ENCODE measurements around the gene SLC4A11.

Gene SLC4A11

GRCh38 chr20:3239867-3240775 is 1.1 kb upstream of the SLC4A11 start:
- H3K4me3 ChIP-seq (ENCODE audit: low read depth, low read length) = peak overlapping the region; percentile 69
- no peak for TF ChIP-seq CTCF (IDR thresholded peaks at IDR 0.05; ENCODE audit: low read depth, low read length)

GRCh38 chr20:3238616-3239025 is 369 bp downstream of the SLC4A11 start:
- TF ChIP-seq CTCF (IDR thresholded peaks at IDR 0.05; ENCODE audit: low read depth, low read length) = no peak
- peak overlapping the region; percentile 69 for H3K4me3 ChIP-seq (ENCODE audit: low read depth, low read length)

GRCh38 chr20:3237958-3238615 is 903 bp downstream of the SLC4A11 start:
- TF ChIP-seq CTCF (IDR thresholded peaks at IDR 0.05; ENCODE audit: low read depth, low read length) = no peak
- H3K4me3 ChIP-seq (ENCODE audit: low read depth, low read length) = peak overlapping the region; percentile 69

GRCh38 chr20:3237011-3237957 is 1.7 kb downstream of the SLC4A11 start:
- no peak overlapping the region for H3K4me3 ChIP-seq (ENCODE audit: low read depth, low read length)
- TF ChIP-seq CTCF (IDR thresholded peaks at IDR 0.05; ENCODE audit: low read depth, low read length) = no peak

DNA sequence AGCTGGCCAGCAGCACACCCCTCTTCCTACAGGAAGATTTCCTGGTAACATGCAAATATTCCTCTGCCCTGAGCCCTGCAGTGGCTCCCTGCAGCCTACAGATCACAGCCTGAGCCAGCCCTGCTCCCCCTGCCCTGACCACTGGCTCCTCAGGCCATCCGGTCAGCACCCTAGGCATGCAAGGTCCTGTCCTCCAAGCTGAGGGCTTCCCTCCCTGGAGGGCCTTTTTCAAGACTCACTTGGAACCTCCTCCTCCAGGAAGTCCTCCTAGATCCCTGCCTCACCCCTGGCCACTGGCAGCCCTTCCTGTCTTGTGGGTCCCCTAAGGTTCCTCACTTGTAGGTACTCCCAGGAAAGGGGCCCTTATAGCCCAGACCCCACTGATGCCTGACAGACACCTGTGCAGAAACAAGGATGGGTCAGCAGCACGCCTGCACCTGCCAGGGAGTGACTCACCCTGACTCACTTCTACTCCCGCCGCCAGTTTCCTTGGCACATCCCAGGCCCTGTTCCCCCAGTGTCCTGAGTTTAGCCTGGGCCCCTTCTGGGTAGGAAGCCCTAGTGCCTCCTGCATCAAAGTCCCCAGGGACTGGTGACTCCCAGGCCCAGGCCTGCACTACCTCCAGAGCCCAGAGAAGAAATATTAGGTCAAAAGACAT is 3.2 kb downstream of the SLC4A11 start:
- no peak overlapping the region for H3K4me3 ChIP-seq (ENCODE audit: low read depth, low read length)
- TF ChIP-seq CTCF (IDR thresholded peaks at IDR 0.05; ENCODE audit: low read depth, low read length) = no peak

DNA sequence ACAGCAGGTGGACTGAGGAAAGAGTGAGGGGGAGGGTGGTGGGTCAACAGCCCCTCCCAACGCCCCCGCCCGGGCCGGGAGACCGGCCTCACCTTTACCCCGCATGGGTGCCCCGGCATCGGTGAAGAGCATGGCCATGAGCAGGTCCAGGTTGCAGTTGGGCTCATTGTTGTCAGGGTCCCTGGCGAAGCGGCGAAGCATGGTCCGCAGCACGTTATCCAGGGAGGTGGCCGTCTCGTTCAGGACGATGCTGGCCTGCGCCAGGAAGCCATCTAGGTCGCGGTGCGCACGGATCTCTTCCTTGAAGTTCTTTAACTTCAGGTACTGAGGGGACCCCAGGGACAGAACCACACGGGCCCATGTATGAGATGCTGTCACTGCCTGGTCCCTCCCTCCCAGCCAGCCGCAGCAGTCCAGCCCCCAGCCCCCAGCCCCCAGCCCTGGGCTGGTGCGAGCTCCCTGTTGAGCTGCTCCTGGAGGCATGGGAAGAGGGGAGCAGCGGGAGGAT is 4.9 kb downstream of the SLC4A11 start:
- H3K4me3 ChIP-seq (ENCODE audit: low read depth, low read length) = no peak overlapping the region
- TF ChIP-seq CTCF (IDR thresholded peaks at IDR 0.05; ENCODE audit: low read depth, low read length) = no peak

Measured in WI38 (cell line).